CD4-positive, alpha-beta T cell treated with Interleukin-2 at 100 ng/mL for 4 hours (primary cell): ENCODE measurements around the gene CACNG4.
"Not testable (repeated sequence)": the region's sequence is repeated elsewhere in the genome, so short reads cannot be mapped to it uniquely, and the experiment has no call there.

ENCODE experiments used
- DNase-seq: peaks from one replicate; pipeline ENCODE4 v3.0.0-alpha.2; 2020; ENCODE audit warnings: low spot score

CACNG4 gene

DNA sequence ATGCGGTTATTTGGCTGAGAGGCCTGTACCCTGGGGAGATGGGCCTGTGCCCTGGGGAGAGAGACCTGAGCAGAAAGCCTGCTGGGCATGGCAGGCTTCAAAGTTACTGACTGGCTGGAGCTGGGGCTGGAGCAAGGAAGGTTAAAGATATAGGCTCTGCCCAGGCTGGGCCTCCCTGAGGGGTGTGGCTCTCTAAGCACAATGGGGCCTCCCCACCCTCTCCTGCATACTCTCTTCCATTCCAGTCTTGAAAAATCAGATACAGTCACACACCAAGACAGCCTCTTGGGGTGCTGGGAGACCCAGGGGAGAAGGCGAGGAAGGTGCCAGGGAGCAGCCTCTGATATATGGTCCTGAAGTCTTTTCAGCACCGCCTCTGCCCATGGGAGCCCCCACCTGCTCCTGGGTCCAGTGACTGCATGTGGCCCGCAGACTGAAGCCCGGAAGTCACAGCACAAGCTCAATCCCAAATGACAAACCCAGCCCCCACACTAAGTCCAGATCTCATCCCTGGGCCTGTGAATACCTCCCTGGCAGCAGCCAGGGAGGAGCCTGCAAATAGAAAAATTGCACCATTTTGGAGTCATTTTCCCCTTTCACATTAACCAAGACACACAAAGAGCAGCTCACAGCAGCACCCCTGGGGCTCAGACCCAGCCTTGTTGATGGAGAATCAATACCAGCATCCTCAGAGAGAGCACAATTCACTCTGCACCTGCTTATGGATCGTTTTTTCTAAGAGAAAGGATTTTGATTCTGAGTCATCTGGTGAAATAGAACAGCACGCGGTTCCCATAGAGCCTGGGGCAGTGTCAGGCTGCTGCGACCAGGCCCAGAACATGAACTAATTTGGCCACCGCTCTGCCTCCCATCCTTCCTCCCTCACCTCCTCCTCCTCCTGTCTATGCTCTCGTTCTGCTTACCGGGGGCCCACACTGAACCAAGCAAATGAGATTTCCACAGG is 54.2 kb downstream of the CACNG4 start:
- no peak for DNase-seq

- DNase-seq, result no peak
Measured at GRCh38 chr17:67019809-67020208, 55.3 kb downstream of the CACNG4 start.

DNA sequence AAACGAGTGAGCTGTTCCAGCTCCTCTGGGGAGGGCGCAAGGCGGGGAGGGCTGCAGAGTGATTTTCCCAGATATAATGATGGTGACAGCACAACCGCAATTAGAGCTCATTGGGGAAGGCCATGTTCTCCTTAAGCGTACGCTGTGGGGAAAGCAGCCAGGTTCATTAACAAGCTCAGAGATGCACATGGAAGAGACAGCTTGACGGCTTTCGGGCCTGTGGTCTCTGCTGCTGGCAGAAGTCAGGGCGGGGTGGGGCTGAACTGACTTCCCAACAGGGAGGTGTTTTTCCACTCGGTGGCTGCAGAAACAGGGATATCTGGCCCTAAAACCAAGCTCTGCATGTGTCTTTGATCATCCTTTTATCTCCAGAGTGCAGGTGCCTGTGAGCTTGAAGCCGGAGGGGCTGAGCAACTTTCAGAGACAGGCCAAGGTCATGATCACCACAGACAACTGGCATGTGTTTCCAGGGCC is 55.8 kb downstream of the CACNG4 start:
- DNase-seq, result no peak

GRCh38 chr17:67021196-67021595 is 56.7 kb downstream of the CACNG4 start:
- DNase-seq, result no peak

GRCh38 chr17:67021743-67022450 is 57.4 kb downstream of the CACNG4 start:
- no peak for DNase-seq

- DNase-seq, result no peak
Measured at GRCh38 chr17:67022451-67022810, 57.9 kb downstream of the CACNG4 start.

- DNase-seq, result no peak
Measured at GRCh38 chr17:67024736-67025135, 60.2 kb downstream of the CACNG4 start.

DNA sequence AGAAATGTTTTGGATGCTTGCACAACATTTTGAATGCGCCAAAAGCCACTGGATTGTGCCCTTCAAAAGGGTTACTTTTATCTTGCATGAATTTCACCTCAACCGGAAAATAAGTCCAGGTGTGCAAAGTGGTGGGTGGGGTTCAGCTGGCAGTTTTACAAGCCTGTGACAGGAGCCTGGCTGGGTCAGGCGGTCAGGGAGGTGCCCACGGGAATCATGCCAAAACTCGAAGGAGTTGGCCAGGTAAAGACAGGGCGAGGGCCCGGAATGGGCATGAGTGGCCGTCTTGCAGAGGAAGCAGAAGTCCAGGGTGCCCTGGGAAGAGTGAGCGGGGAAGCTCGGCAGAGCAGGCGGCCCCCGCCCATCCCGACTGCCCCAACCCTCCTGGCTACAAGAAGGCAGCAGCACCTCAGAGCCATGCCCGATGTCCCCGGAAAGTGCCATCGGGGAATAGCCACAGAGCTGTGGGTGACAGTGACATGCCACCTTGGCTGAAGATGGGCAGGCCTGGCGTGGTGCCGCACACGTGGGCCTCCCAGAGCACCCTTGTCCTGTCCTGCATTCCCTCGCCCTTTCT is 60.8 kb downstream of the CACNG4 start:
- no peak for DNase-seq

- DNase-seq, result no peak
Measured at GRCh38 chr17:67026341-67026740, 61.8 kb downstream of the CACNG4 start.

- no peak for DNase-seq
Measured at GRCh38 chr17:67027031-67027628, 62.6 kb downstream of the CACNG4 start.

- no peak for DNase-seq
Measured at GRCh38 chr17:67030641-67031040, 66.1 kb downstream of the CACNG4 start.

GRCh38 chr17:67032382-67032781 is 67.9 kb downstream of the CACNG4 start:
- no peak for DNase-seq

- no peak for DNase-seq
Measured at GRCh38 chr17:67032985-67033384, 68.5 kb downstream of the CACNG4 start.

- no peak for DNase-seq
Measured at GRCh38 chr17:67033613-67034012, 69.1 kb downstream of the CACNG4 start.

DNA sequence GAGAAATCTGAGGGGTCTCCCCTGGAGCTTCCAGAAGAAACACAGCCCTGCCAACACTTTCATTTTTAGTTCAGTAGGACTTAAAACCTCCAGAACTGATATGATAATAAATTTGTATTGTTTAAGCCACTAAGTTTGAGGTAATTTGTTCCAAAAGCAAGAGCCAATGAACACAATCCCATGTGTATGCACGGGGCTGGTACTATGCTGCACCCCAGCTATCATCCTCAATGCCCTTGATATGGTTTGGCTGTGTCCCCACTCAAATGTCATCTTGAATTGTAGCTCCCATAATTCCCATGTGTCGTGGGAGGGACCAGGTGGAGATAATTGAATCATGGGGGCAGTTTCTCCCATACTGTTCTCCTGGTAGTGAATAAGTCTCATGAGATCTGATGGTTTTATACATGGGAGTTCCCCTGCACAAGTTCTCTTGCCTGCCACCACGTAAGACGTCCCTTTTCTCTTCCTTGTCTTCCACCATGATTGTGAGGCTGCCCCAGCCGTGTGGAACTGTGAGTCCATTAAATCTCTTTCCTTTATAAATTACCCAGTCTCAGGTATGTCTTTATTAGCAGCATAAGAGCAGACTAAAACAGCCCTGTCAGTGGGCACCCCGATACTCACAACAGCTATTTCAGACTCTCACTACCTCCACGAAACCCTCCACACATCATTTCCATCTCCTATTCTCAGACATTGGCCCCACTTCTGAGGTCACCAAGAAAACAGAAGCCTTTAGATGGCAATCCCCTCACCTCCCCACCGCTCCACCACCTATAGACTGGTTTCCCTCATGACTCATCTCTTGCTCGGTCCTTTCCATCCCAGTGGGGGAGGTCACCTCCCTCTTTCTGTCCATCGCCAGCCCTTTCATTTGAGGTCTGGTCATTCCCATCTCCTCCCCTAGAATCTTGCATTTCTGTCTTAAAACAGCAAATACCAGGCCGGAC is 70.9 kb downstream of the CACNG4 start:
- DNase-seq, result no peak

DNA sequence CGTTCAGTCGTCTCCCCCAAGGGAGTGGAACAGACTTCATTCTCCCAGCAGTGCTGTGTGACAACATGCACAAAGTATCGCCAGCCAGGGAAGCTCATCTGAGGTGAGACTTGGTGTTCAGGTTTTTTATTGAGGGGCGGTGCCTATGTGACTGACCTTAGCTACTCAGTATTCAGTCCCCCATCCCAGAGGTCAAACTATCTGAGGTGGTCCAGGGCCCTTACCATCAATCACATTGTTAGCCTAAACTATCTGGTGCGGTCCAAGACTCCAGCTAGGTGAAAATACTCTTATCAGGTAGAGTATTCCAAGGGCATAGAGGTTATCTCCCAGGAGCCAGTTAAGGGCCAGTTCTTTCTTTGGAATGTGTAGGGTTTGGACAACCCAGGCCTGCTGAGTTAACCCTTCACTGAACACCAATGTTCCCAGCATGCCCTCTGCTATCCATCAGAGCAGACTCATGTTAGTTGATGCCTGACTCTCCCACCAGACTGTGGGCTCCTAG is 74.4 kb downstream of the CACNG4 start:
- DNase-seq, result no peak

GRCh38 chr17:67040652-67041051 is 76.1 kb downstream of the CACNG4 start:
- no peak for DNase-seq

- not testable (repeated sequence) for DNase-seq
Measured at GRCh38 chr17:67041119-67041518, 76.6 kb downstream of the CACNG4 start.

- DNase-seq, result no peak
Measured at GRCh38 chr17:67041531-67041930, 77.0 kb downstream of the CACNG4 start.

GRCh38 chr17:67041941-67042899 is 77.7 kb downstream of the CACNG4 start:
- no peak for DNase-seq
